Measurements from ENCODE around the gene DGKB.

DNA sequence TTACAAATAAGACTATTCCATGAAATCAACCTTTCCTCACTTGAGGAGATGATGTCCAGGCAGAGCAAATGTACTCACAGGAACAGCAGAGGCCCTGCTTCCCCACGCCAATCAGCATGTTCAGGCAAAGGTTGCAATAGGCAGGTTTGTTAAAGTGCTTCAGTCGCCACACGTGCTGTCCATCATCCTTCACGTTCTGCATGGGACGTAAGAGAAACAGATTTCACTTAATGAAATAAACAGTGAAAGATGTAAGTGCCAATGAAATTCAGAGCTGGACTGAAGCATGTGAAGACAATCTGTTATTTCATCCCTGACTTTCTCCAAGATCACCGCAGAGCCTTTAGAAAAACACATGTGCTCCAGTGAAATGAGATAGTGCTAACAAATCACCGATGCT lies 217.4 kb downstream of the DGKB start:
- TF ChIP-seq, protein P1, sequence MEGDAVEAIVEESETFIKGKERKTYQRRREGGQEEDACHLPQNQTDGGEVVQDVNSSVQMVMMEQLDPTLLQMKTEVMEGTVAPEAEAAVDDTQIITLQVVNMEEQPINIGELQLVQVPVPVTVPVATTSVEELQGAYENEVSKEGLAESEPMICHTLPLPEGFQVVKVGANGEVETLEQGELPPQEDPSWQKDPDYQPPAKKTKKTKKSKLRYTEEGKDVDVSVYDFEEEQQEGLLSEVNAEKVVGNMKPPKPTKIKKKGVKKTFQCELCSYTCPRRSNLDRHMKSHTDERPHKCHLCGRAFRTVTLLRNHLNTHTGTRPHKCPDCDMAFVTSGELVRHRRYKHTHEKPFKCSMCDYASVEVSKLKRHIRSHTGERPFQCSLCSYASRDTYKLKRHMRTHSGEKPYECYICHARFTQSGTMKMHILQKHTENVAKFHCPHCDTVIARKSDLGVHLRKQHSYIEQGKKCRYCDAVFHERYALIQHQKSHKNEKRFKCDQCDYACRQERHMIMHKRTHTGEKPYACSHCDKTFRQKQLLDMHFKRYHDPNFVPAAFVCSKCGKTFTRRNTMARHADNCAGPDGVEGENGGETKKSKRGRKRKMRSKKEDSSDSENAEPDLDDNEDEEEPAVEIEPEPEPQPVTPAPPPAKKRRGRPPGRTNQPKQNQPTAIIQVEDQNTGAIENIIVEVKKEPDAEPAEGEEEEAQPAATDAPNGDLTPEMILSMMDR (IDR thresholded peaks at IDR 0.05): no peak
- TF ChIP-seq, protein P2, sequence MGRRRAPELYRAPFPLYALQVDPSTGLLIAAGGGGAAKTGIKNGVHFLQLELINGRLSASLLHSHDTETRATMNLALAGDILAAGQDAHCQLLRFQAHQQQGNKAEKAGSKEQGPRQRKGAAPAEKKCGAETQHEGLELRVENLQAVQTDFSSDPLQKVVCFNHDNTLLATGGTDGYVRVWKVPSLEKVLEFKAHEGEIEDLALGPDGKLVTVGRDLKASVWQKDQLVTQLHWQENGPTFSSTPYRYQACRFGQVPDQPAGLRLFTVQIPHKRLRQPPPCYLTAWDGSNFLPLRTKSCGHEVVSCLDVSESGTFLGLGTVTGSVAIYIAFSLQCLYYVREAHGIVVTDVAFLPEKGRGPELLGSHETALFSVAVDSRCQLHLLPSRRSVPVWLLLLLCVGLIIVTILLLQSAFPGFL (CRISPR knock-in tag; IDR thresholded peaks at IDR 0.05; ENCODE audit: borderline replicate concordance): no peak
- TF ChIP-seq, protein P3, sequence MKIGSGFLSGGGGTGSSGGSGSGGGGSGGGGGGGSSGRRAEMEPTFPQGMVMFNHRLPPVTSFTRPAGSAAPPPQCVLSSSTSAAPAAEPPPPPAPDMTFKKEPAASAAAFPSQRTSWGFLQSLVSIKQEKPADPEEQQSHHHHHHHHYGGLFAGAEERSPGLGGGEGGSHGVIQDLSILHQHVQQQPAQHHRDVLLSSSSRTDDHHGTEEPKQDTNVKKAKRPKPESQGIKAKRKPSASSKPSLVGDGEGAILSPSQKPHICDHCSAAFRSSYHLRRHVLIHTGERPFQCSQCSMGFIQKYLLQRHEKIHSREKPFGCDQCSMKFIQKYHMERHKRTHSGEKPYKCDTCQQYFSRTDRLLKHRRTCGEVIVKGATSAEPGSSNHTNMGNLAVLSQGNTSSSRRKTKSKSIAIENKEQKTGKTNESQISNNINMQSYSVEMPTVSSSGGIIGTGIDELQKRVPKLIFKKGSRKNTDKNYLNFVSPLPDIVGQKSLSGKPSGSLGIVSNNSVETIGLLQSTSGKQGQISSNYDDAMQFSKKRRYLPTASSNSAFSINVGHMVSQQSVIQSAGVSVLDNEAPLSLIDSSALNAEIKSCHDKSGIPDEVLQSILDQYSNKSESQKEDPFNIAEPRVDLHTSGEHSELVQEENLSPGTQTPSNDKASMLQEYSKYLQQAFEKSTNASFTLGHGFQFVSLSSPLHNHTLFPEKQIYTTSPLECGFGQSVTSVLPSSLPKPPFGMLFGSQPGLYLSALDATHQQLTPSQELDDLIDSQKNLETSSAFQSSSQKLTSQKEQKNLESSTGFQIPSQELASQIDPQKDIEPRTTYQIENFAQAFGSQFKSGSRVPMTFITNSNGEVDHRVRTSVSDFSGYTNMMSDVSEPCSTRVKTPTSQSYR (CRISPR knock-in tag; IDR thresholded peaks at IDR 0.05): no peak
- TF ChIP-seq IRF2 (CRISPR knock-in tag; IDR thresholded peaks at IDR 0.05; ENCODE audit: borderline replicate concordance, low read depth): no peak
